ENCODE measurements around the gene S100A1. TPM values are rescaled to one million over a fixed set of nuclear protein-coding genes. Genes with fewer than 3 reads are reported as not detected.

The S100A1 gene
- total RNA-seq, 1 donor from 2014 or later = not detected

- intact Hi-C loops (cut with micrococcal nuclease) = no loop called here
Measured at GRCh38 chr1:153610334-153610733, 17.9 kb upstream of the S100A1 start.

- intact Hi-C loops (cut with micrococcal nuclease) = no loop called here
Measured at GRCh38 chr1:153610811-153611301, 17.4 kb upstream of the S100A1 start.

- intact Hi-C loops (cut with micrococcal nuclease) = no loop called here
Measured at GRCh38 chr1:153611356-153611755, 16.9 kb upstream of the S100A1 start.

GRCh38 chr1:153612111-153612754, 16.0 kb upstream of the S100A1 start:
- intact Hi-C loops (cut with micrococcal nuclease) = no loop called here

- intact Hi-C loops (cut with micrococcal nuclease) = no loop called here
Measured at GRCh38 chr1:153612755-153613331, 15.4 kb upstream of the S100A1 start, which contains the start of gene S100A16. TSS of gene S100A16 (minus strand) at chr1:153613137. CDS start at chr1:153608151, 4,986 bp downstream.

GRCh38 chr1:153613406-153613805, 14.8 kb upstream of the S100A1 start:
- intact Hi-C loops (cut with micrococcal nuclease) = no loop called here

GRCh38 chr1:153614189-153614900, 13.9 kb upstream of the S100A1 start:
- intact Hi-C loops (cut with micrococcal nuclease) = no loop called here

- intact Hi-C loops (cut with micrococcal nuclease) = no loop called here
Measured at GRCh38 chr1:153614906-153615305, 13.3 kb upstream of the S100A1 start.

- intact Hi-C loops (cut with micrococcal nuclease) = no loop called here
Measured at GRCh38 chr1:153615406-153615805, 12.8 kb upstream of the S100A1 start.

- intact Hi-C loops (cut with micrococcal nuclease) = no loop called here
Measured at GRCh38 chr1:153616144-153616916, 11.9 kb upstream of the S100A1 start, which contains the start of gene S100A14. TSS of gene S100A14 (minus strand) at chr1:153616325. CDS start at chr1:153615858, 467 bp downstream.

- intact Hi-C loops (cut with micrococcal nuclease) = loop anchor here (1.0 kb wide), 5 partner anchors 45 to 265 kb away; no protein-coding TSS in a partner anchor
Measured at GRCh38 chr1:153616917-153617311, 11.3 kb upstream of the S100A1 start.

GRCh38 chr1:153617663-153618062, 10.6 kb upstream of the S100A1 start:
- intact Hi-C loops (cut with micrococcal nuclease) = loop anchor here (1.0 kb wide), 5 partner anchors 45 to 265 kb away; no protein-coding TSS in a partner anchor

GRCh38 chr1:153619171-153619570, 9.1 kb upstream of the S100A1 start:
- intact Hi-C loops (cut with micrococcal nuclease) = no loop called here

- intact Hi-C loops (cut with micrococcal nuclease) = no loop called here
Measured at GRCh38 chr1:153623101-153623500, 5.1 kb upstream of the S100A1 start.

- intact Hi-C loops (cut with micrococcal nuclease) = no loop called here
Measured at GRCh38 chr1:153624965-153625611, 3.1 kb upstream of the S100A1 start.

- intact Hi-C loops (cut with micrococcal nuclease) = no loop called here
Measured at GRCh38 chr1:153626477-153626903, 1.7 kb upstream of the S100A1 start.

- intact Hi-C loops (cut with micrococcal nuclease) = no loop called here
Measured at GRCh38 chr1:153626904-153627714, 1.1 kb upstream of the S100A1 start, which contains the start of gene S100A13. TSS of gene S100A13 (minus strand) at chr1:153627505. CDS start at chr1:153626472, 1,033 bp downstream.

- intact Hi-C loops (cut with micrococcal nuclease) = no loop called here
Measured at GRCh38 chr1:153628638-153629342, 556 bp downstream of the S100A1 start.

GRCh38 chr1:153629343-153629665, 1.1 kb downstream of the S100A1 start:
- intact Hi-C loops (cut with micrococcal nuclease) = no loop called here
